Loucy (cell line): ENCODE results near the gene REC8.

Experiments used
- EZH2phosphoT487 ChIP-seq: fragments of 200-600 bp; IDR thresholded peaks from 2 replicates; pipeline ENCODE4 v1.6.1; 2018; ENCODE audit warnings: antibody characterized with exemption, mild to moderate bottlenecking, moderate library complexity, borderline replicate concordance
- TF ChIP-seq, protein P1 (sequence below): fragments of 200-600 bp; sonication (generic); conservative IDR thresholded peaks from 2 replicates; pipeline ENCODE4 v1.5.1; 2014; ENCODE audit warnings: mild to moderate bottlenecking, antibody characterized with exemption, low read length

- TF ChIP-seq, protein P1, sequence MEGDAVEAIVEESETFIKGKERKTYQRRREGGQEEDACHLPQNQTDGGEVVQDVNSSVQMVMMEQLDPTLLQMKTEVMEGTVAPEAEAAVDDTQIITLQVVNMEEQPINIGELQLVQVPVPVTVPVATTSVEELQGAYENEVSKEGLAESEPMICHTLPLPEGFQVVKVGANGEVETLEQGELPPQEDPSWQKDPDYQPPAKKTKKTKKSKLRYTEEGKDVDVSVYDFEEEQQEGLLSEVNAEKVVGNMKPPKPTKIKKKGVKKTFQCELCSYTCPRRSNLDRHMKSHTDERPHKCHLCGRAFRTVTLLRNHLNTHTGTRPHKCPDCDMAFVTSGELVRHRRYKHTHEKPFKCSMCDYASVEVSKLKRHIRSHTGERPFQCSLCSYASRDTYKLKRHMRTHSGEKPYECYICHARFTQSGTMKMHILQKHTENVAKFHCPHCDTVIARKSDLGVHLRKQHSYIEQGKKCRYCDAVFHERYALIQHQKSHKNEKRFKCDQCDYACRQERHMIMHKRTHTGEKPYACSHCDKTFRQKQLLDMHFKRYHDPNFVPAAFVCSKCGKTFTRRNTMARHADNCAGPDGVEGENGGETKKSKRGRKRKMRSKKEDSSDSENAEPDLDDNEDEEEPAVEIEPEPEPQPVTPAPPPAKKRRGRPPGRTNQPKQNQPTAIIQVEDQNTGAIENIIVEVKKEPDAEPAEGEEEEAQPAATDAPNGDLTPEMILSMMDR = no peak
- no peak for TF ChIP-seq EZH2phosphoT487
Observed at GRCh38 chr14:24131549-24131966, 40.3 kb upstream of the REC8 start.
